ENCODE data around the gene MCOLN2.

The MCOLN2 gene

DNA sequence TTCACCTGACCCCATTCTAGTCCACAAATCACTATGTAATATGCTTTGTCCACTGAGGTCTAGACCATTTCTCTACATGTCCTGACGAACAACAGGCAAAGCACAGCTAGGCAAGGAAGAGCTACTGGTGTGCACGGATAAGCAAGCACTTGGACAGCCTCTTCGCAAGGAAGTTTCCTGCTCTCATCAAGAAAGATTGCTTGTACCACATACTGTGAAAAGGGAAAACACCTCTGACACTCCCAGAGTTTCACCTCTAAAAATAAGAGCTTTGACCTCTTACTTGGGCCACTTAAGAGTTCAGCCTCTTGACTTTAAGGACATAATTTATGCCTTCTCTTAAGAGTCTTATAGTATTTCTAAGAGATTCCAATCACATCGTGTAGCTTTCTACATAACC is 67.9 kb downstream of the MCOLN2 start:
- no peak for DNase-seq
- no peak overlapping the region for H3K4me3 ChIP-seq (ENCODE audit: low read depth, low read length)
- no peaks in the 10 kb centered on the region for H3K9me3 ChIP-seq (ENCODE audit: severe bottlenecking)
- no peaks in the 10 kb centered on the region for H3K36me3 ChIP-seq
- H3K27me3 ChIP-seq (ENCODE audit: insufficient read depth, low read depth, severe bottlenecking) = no peaks in the 10 kb centered on the region
- TF ChIP-seq, protein P1, sequence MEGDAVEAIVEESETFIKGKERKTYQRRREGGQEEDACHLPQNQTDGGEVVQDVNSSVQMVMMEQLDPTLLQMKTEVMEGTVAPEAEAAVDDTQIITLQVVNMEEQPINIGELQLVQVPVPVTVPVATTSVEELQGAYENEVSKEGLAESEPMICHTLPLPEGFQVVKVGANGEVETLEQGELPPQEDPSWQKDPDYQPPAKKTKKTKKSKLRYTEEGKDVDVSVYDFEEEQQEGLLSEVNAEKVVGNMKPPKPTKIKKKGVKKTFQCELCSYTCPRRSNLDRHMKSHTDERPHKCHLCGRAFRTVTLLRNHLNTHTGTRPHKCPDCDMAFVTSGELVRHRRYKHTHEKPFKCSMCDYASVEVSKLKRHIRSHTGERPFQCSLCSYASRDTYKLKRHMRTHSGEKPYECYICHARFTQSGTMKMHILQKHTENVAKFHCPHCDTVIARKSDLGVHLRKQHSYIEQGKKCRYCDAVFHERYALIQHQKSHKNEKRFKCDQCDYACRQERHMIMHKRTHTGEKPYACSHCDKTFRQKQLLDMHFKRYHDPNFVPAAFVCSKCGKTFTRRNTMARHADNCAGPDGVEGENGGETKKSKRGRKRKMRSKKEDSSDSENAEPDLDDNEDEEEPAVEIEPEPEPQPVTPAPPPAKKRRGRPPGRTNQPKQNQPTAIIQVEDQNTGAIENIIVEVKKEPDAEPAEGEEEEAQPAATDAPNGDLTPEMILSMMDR (IDR thresholded peaks at IDR 0.05; ENCODE audit: low read depth, low read length) = no peak
- no peak overlapping the region for H3K27ac ChIP-seq

DNA sequence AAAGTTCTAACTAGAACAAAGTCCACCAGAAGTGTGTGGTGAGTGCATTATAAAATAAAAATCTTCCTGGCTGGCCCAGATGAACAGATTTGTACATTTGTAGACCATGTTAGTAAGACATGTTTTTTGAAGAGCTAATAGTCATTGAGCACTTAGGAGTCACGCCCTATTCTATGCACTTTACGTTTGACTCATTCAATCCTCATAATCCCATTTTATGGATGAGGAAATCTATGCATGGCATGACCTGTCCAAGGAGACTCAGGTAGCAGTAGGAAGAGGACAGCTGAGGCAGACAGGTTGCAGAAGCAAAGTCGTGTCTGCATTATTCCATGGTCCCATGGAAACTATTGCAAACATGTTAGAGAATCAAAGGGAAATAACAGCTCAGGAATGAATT is 73.6 kb downstream of the MCOLN2 start:
- TF ChIP-seq, protein P1 (IDR thresholded peaks at IDR 0.05; ENCODE audit: low read depth, low read length) = no peak
- H3K4me3 ChIP-seq (ENCODE audit: low read depth, low read length) = no peak overlapping the region
- DNase-seq = no peak
- H3K27ac ChIP-seq = no peak overlapping the region
- H3K9me3 ChIP-seq (ENCODE audit: severe bottlenecking) = no peaks in the 10 kb centered on the region
- H3K36me3 ChIP-seq = no peaks in the 10 kb centered on the region
- H3K27me3 ChIP-seq (ENCODE audit: insufficient read depth, low read depth, severe bottlenecking) = no peaks in the 10 kb centered on the region

DNA sequence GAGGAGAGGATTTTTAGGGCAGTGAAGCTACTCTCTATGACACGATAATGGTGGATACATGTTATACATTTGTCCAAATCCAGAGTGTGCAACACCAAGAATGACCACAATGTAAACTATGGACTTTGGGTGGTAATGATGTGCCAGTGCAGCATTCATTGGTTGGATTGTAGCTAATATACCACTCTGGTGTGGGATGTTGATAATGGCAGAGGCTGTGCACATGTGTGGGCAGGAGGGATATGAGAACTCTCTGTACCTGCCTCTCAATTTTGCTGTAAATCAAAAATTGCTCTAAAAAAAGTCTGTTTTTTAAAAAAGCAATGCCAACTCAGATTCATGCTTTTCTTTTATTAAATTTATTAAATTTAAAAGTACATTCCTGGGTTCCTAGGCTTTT is 76.8 kb downstream of the MCOLN2 start:
- Histone ChIP-seq H3K36me3 (no peaks in the 10 kb centered on the region), H3K9me3 (ENCODE audit: severe bottlenecking) (no peaks in the 10 kb centered on the region), H3K4me3 (ENCODE audit: low read depth, low read length) (no peak overlapping the region), H3K27ac (no peak overlapping the region), H3K27me3 (ENCODE audit: insufficient read depth, low read depth, severe bottlenecking) (no peaks in the 10 kb centered on the region)
- TF ChIP-seq, protein P1 (IDR thresholded peaks at IDR 0.05; ENCODE audit: low read depth, low read length) = no peak
- DNase-seq = no peak

DNA sequence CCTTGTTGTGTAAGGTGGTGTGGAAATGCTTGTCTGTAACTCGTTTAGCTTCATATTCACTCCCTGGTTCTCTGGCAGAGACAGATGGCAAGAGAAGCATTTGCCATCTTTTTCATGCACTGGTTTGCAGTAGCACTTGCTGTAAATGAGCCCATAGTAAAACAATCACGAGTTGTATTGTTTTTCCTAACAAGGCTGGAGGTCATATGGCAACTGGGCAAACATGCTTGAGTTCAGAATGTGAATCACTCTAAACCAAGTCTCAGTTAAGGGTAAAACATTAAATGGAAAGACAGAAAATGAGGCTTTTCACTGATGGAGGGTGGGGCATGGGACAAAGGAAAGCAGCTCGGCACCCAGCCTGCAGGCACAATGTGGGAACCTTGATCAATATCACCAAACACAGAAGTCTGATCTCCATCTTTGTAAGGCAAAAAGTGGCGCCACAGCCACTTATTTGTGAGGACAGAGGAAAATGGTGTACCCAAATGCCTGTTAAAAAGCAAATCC is 77.4 kb downstream of the MCOLN2 start:
- no peaks in the 10 kb centered on the region for H3K27me3 ChIP-seq (ENCODE audit: insufficient read depth, low read depth, severe bottlenecking)
- DNase-seq = no peak
- H3K4me3 ChIP-seq (ENCODE audit: low read depth, low read length) = no peak overlapping the region
- H3K36me3 ChIP-seq = no peaks in the 10 kb centered on the region
- TF ChIP-seq, protein P1 (IDR thresholded peaks at IDR 0.05; ENCODE audit: low read depth, low read length) = no peak
- no peaks in the 10 kb centered on the region for H3K9me3 ChIP-seq (ENCODE audit: severe bottlenecking)
- no peak overlapping the region for H3K27ac ChIP-seq

DNA sequence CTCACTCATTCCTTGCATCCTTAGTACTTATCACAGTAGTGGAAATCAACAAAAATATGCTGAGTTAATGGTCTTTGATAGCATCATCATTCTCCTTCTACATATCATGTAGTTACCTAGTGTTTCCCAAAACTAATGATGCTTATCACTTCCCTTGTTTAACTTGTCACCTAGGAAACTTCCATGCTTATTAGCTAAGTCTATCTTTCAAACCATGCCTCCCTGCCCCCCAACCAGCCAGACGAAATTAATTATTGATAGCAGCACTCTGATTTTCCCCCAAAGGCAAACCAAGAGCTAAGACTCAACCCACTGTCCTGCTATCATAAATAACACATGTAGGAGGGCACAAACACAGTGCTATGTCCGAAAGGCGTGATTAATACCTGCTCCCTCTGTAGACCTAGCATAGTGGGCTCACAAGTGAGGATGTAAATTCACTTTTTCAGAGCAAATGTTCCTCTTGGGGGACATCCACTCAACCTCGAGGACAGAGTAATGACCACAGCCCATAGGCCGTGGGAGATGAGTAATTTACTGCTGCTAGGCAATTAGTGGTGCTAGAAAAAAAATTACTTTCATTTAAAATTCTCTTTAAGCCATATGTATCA is 78.1 kb downstream of the MCOLN2 start:
- Histone ChIP-seq H3K36me3 (no peaks in the 10 kb centered on the region), H3K27ac (no peak overlapping the region), H3K9me3 (ENCODE audit: severe bottlenecking) (no peaks in the 10 kb centered on the region), H3K27me3 (ENCODE audit: insufficient read depth, low read depth, severe bottlenecking) (no peaks in the 10 kb centered on the region), H3K4me3 (ENCODE audit: low read depth, low read length) (no peak overlapping the region)
- TF ChIP-seq, protein P1 (IDR thresholded peaks at IDR 0.05; ENCODE audit: low read depth, low read length) = no peak
- DNase-seq = no peak

DNA sequence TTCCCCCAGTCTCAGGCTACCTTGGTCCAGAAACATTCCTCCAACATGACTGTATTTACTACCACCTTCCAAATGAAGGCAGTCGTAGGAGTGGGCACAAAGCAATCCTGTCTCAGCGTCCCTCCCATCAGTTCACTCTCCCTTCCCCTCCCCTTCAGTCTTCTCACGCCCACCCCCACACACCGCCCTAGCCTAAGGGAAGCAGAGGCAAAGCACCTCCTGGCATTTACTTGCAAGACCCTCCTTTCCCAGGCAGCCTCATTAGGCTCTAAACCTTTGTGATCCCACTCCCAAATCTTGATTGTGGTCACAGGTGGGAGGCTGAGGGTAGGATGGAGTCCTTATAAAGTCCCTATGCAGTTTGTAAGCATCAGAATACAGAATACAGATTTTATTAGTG is 80.0 kb downstream of the MCOLN2 start:
- Histone ChIP-seq H3K27me3 (ENCODE audit: insufficient read depth, low read depth, severe bottlenecking) (no peaks in the 10 kb centered on the region), H3K9me3 (ENCODE audit: severe bottlenecking) (no peaks in the 10 kb centered on the region), H3K27ac (no peak overlapping the region), H3K4me3 (ENCODE audit: low read depth, low read length) (no peak overlapping the region), H3K36me3 (no peaks in the 10 kb centered on the region)
- TF ChIP-seq, protein P1 (IDR thresholded peaks at IDR 0.05; ENCODE audit: low read depth, low read length) = no peak
- DNase-seq = no peak

Measured in WERI-Rb-1 (cell line).